K562 (cell line): ENCODE measurements around the gene ZNF318. TPM values are rescaled to one million over a fixed set of nuclear protein-coding genes. Genes with fewer than 3 reads are reported as not detected.

ENCODE experiments used
- ATAC-seq: fragments of 200-7000 bp; cut with Tn5 transposase; 3 replicates; pipeline ENCODE4 v1.9.1; 2020; ENCODE audit warnings: moderate library complexity
- BruUV-seq: library from RNA; stranded (reverse); fragments of 400-500 nt; replicated peaks from 2 replicates; lab custom pipeline; 2021; lab: Mats Ljungman, UMichigan
- CTCF ChIA-PET: fragments of 300-600 bp; formaldehyde crosslinking; extraction: SDS; loops from one replicate; lab custom pipeline; 2021; ENCODE audit warnings: low intra/inter-chr PET ratio; lab: Yijun Ruan, JAX
- POLR2A ChIA-PET: fragments of 300-600, 350-650 bp; sonication (Branson Sonifier 250); formaldehyde crosslinking; extraction: SDS; loops from one replicate; lab custom pipeline; 2021; ENCODE audit warnings: antibody characterized with exemption, inconsistent platforms; lab: Yijun Ruan, JAX
- DNase-seq, 4 experiments: peaks; one replicate each; pipeline versions ENCODE4 v3.0.0 to v3.0.0-alpha.2; 2011 to 2018; ENCODE audit warnings: low spot score in 3 of 4, mixed read lengths in 3 of 4; ENCODE audit errors: extremely low read depth in 1 of 4
- FAIRE-seq: peaks from 2 replicates; lab custom pipeline; 2011; peaks lifted over from hg19 to GRCh38; lab: Jason Lieb, UNC
- H2AFZ ChIP-seq: 2 replicates; pipeline ENCODE4 v1.6.0; 2011; ENCODE audit warnings: low read depth, low read length, control low read depth, inconsistent platforms
- H3K27ac ChIP-seq: fragments of 200-600 bp; 3 replicates; pipeline ENCODE4 v1.8.0; 2011; ENCODE audit warnings: low read depth, mild to moderate bottlenecking, control low read depth, inconsistent platforms, low read length, moderate library complexity, mixed read lengths; ENCODE audit errors: extremely low read depth
- H3K27me3 ChIP-seq, 2 experiments: fragments of 300-600 bp in 1 of 2; 2 replicates in 1 of 2; 3 replicates in 1 of 2; pipeline versions ENCODE4 v1.6.0 to v1.8.0; 2011; ENCODE audit warnings: inconsistent platforms in 2 of 2, low read length in 2 of 2, mild to moderate bottlenecking in 1 of 2, mixed read lengths in 1 of 2, moderate library complexity in 1 of 2; ENCODE audit not compliant: control insufficient read depth in 2 of 2, insufficient read depth in 2 of 2
- H3K36me3 ChIP-seq: fragments of 300-600 bp; 3 replicates; pipeline ENCODE4 v1.8.0; 2011; ENCODE audit warnings: mild to moderate bottlenecking, low read length, inconsistent platforms; ENCODE audit not compliant: control insufficient read depth, insufficient read depth
- H3K4me1 ChIP-seq, 2 experiments: fragments of 200-600 bp in 1 of 2; replicated peaks in 1 of 2; 2 replicates in 1 of 2; 3 replicates in 1 of 2; pipeline versions ENCODE4 v1.5.1 to v1.8.0; 2011; ENCODE audit warnings: inconsistent platforms in 2 of 2, low read length in 2 of 2, mild to moderate bottlenecking in 1 of 2, mixed read lengths in 1 of 2, moderate library complexity in 1 of 2; ENCODE audit not compliant: control insufficient read depth in 2 of 2, insufficient read depth in 2 of 2
- H3K4me2 ChIP-seq: 2 replicates; pipeline ENCODE4 v1.6.1; 2011; ENCODE audit warnings: low read length, control low read depth, inconsistent platforms, mixed read lengths; ENCODE audit not compliant: insufficient read depth
- H3K4me3 ChIP-seq: fragments of 200-600 bp; sonication (generic), shearing (Covaris generic); 2 replicates; pipeline ENCODE4 v1.5.1; 2016; ENCODE audit warnings: control low read depth, inconsistent platforms
- H3K79me2 ChIP-seq: fragments of 200-600 bp; 3 replicates; pipeline ENCODE4 v1.8.0; 2011; ENCODE audit warnings: low read length, inconsistent platforms; ENCODE audit not compliant: control insufficient read depth, insufficient read depth
- H3K9ac ChIP-seq, 2 experiments: 2 replicates each; pipeline versions ENCODE4 v1.6.0 to v1.6.1; 2011; ENCODE audit warnings: low read depth in 2 of 2, low read length in 2 of 2, control low read depth in 1 of 2, inconsistent platforms in 1 of 2, mild to moderate bottlenecking in 1 of 2, mixed read lengths in 1 of 2; ENCODE audit not compliant: insufficient read depth in 1 of 2
- H3K9me1 ChIP-seq: one replicate; pipeline ENCODE4 v1.6.0; 2011; ENCODE audit warnings: inconsistent platforms, mild to moderate bottlenecking, low read length, moderate library complexity; ENCODE audit not compliant: control insufficient read depth, insufficient read depth
- H3K9me3 ChIP-seq: replicated peaks from 2 replicates; pipeline ENCODE4 v1.5.1; 2011; ENCODE audit warnings: low read depth, low read length, inconsistent platforms; ENCODE audit not compliant: control insufficient read depth, insufficient read depth
- H4K20me1 ChIP-seq: replicated peaks from 2 replicates; pipeline ENCODE4 v1.6.1; 2011; ENCODE audit warnings: low read length, inconsistent platforms, mixed read lengths; ENCODE audit not compliant: control insufficient read depth, insufficient read depth
- CBX2 ChIP-seq: fragments of 200-600 bp; sonication (generic); IDR thresholded peaks from one replicate; pipeline ENCODE4 v1.6.1; 2012; ENCODE audit warnings: mild to moderate bottlenecking, low read length, inconsistent platforms; ENCODE audit not compliant: insufficient read depth, poor library complexity, severe bottlenecking
- GABPB2 ChIP-seq: fragments of 250-450 bp; sonication (Bioruptor Pico); conservative IDR thresholded peaks from 2 replicates; pipeline ENCODE4 v1.5.1; 2021; ENCODE audit warnings: mild to moderate bottlenecking
- KDM1A ChIP-seq, 2 experiments: fragments of 450-650 bp; IDR thresholded peaks; 2 replicates each; pipeline ENCODE4 v1.6.1; 2016; ENCODE audit warnings: mild to moderate bottlenecking in 2 of 2
- RBM17 ChIP-seq: fragments of 200-400 bp; formaldehyde crosslinking; IDR thresholded peaks from 2 replicates; pipeline ENCODE4 v1.6.1; 2017; ENCODE audit warnings: low read depth, mild to moderate bottlenecking, low read length, borderline replicate concordance
- TFE3 ChIP-seq: fragments of 450-650 bp; formaldehyde crosslinking; IDR thresholded peaks from 2 replicates; pipeline ENCODE4 v1.4.0; 2020; ENCODE audit warnings: mild to moderate bottlenecking, mixed read lengths
- ZNF41 ChIP-seq: fragments of 250-450 bp; sonication (Bioruptor Pico); conservative IDR thresholded peaks from 2 replicates; pipeline ENCODE4 v1.4.0; 2020; ENCODE audit warnings: mild to moderate bottlenecking
- ZNF583 ChIP-seq: fragments of 250-450 bp; sonication (Bioruptor Pico); IDR thresholded peaks from 2 replicates; pipeline ENCODE4 v1.4.0; 2020
- ZNF740 ChIP-seq, 3 experiments: fragments of 200-800 bp in 1 of 3; sonication (Bioruptor generic) in 1 of 3; sonication (generic) in 1 of 3; formaldehyde crosslinking in 1 of 3; IDR thresholded peaks; 2 replicates each; pipeline versions ENCODE4 v1.6.1 to v1.8.0; 2016 to 2022; ENCODE audit warnings: mild to moderate bottlenecking in 2 of 3, missing compliant biosample characterization in 2 of 3, missing genetic modification characterization in 2 of 3, missing genetic modification reagents in 1 of 3
- WGBS: fragments of 100-300 bp; shearing (Covaris generic); methylation state at CpG from one replicate; pipeline ENCODE4 v1.1.6; 2016; ENCODE audit warnings: low coverage, mixed read lengths; ENCODE audit not compliant: insufficient coverage; ENCODE audit errors: missing lambda C conversion rate; 5-methylcytosine and 5-hydroxymethylcytosine counted together
- in situ Hi-C: fragments of 300-500 bp; cut with MboI; formaldehyde crosslinking; loops from 4 replicates; pipeline ENCODE4 v1.15.0; 2018; ENCODE audit warnings: inconsistent platforms, mixed read lengths
- intact Hi-C: fragments of 100-400 bp; cut with micrococcal nuclease; formaldehyde crosslinking; loops from 2 replicates; pipeline ENCODE4 v1.14.2; 2022
- polyA plus RNA-seq, 8 experiments: library from polyadenylated mRNA; depleted of rRNA in 4 of 8; stranded (reverse) in 5 of 8; unstranded in 3 of 8; fragments of >200 nt; fragmentation: Nextera tagmentation in 2 of 8; fragmentation: Illumina TruSeq in 1 of 8; extraction: Ambion mirVana in 2 of 8; extraction: Trizol in 1 of 8; gene quantifications; 2 replicates each; pipeline versions ENCODE4 v1.2.1 to v1.2.3, GENCODE V29; 2011 to 2014; ENCODE audit warnings: inconsistent platforms in 1 of 8, missing spikeins in 1 of 8
- total RNA-seq, 7 experiments: library from RNA; depleted of rRNA in 6 of 7; stranded (reverse); fragments of >200 nt in 6 of 7; fragmentation: Illumina TruSeq in 2 of 7; extraction: Trizol in 2 of 7; gene quantifications; 2 replicates each; pipeline versions ENCODE4 v1.2.1 to v1.2.3, GENCODE V29; 2011 to 2021; ENCODE audit warnings: low replicate concordance in 1 of 7

The ZNF318 gene
- total and polyA plus RNA-seq, 9 of the 15 experiments (the other 6 are each of a cell fraction or from before 2014, with no cell fraction given), result 3.2 to 19.0 (median 9.2) TPM

- ATAC-seq (no peak), DNase-seq (no peak), FAIRE-seq (no peak)
- intact Hi-C loops, result no loop called here
- Histone ChIP-seq H3K4me1 (peaks cover 7 to 20% of the 10 kb centered on the region in 2 experiments; a peak in 4 of 5 replicates), H3K4me3 (no peak overlapping the region), H3K9me1 (peaks cover 2% of the 10 kb centered on the region), H3K79me2 (no peaks in the 10 kb centered on the region), H2AFZ (no peak overlapping the region), H3K4me2 (no peak overlapping the region), H3K27ac (no peak overlapping the region), H3K27me3 (peaks cover 21 to 38% of the 10 kb centered on the region in 2 experiments; a peak in 4 of 5 replicates), H4K20me1 (0 out of 2 replicates have a peak, but pooled peaks cover 7% of the 10 kb centered on the region), H3K9ac (no peak overlapping the region), H3K9me3 (no peaks in the 10 kb centered on the region), H3K36me3 (no peaks in the 10 kb centered on the region)
- no TSS peak for BruUV-seq
- no peak for TF ChIP-seq ZNF41 (CRISPR knock-in tag)
- no peak for TF ChIP-seq TFE3
- TF ChIP-seq KDM1A (IDR thresholded peaks at IDR 0.05), result peak in 1 of 2 experiments; percentile 8; a peak in 1 of 4 replicates
- no peak for TF ChIP-seq CBX2
- no peak for TF ChIP-seq RBM17
- no peak for TF ChIP-seq ZNF740 (CRISPR knock-in tag; IDR thresholded peaks at IDR 0.05)
- no peak for TF ChIP-seq ZNF740 (tag; IDR thresholded peaks at IDR 0.05)
- no peak for TF ChIP-seq ZNF583 (CRISPR knock-in tag)
- TF ChIP-seq GABPB2 (CRISPR knock-in tag), result no peak
- ChIA-PET POLR2A (no interaction called here), CTCF (no interaction called here)
- 30% methylated on average over 3 of the region's 3 CpGs for WGBS
- in situ Hi-C loops, result no loop called here
These were observed 65.1 kb downstream of the ZNF318 start for GRCh38 chr6:43304361-43304760.
